ENCODE measurements around the gene MS4A3.
"Not testable (repeated sequence)": the region's sequence is repeated elsewhere in the genome, so short reads cannot be mapped to it uniquely, and the experiment has no call there.

The MS4A3 gene

GRCh38 chr11:60088364-60088763, 31.9 kb downstream of the MS4A3 start, which contains the start of gene MS4A2:
TSS of gene MS4A2 (plus strand) at chr11:60088664. CDS start at chr11:60088766, 102 bp downstream.
- no peak for DNase-seq (ENCODE audit: extremely low read depth in 1 of 2, low read depth in 1 of 2)

GRCh38 chr11:60095477-60096120, 39.1 kb downstream of the MS4A3 start:
- DNase-seq (ENCODE audit: extremely low read depth in 1 of 2, low read depth in 1 of 2), result no peak

DNA sequence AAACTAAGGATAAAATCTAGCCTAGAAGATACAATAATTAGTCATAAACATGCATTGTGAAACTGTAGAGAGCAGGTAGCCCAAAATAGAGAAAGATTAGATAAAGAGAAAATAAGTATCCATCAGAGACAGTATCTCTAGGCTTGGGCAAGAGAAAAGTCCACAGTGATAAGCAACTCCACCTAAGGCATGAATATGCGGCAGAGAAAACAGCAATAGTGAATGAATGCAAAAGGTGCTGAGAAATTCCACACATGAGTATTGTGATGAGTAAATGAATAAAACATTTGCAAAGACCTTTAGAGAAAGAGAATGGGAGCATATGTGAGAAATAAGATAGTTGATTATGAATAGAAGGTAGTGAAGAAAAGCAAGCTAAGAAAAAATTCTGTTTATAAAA, 40.7 kb downstream of the MS4A3 start:
- no peak for DNase-seq (ENCODE audit: extremely low read depth in 1 of 2, low read depth in 1 of 2)

- no peak for DNase-seq (ENCODE audit: extremely low read depth in 1 of 2, low read depth in 1 of 2)
Observed at GRCh38 chr11:60098508-60098907, 42.0 kb downstream of the MS4A3 start.

DNA sequence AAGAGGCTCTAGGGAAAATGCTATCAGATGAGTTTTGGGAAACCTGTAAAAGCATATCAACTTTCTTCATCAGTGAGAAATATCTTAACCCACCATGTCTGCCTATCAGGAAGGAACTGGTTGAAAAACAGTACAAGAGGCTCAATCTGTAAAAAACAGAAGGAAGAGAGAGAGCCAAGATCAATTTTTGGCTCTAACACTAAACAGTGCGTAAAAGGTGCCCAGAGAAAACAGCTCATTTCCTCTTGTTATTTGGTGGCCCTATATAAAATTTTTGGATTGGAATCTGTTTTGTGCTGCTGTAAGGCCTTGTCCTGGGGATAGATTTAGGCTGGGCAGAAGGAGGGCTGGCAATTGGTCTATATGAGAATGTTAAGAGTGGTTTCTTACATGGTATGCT, 44.1 kb downstream of the MS4A3 start:
- DNase-seq (ENCODE audit: extremely low read depth in 1 of 2, low read depth in 1 of 2), result no peak

- DNase-seq (ENCODE audit: extremely low read depth in 1 of 2, low read depth in 1 of 2), result not testable (repeated sequence)
Observed at GRCh38 chr11:60101368-60101767, 44.9 kb downstream of the MS4A3 start.

DNA sequence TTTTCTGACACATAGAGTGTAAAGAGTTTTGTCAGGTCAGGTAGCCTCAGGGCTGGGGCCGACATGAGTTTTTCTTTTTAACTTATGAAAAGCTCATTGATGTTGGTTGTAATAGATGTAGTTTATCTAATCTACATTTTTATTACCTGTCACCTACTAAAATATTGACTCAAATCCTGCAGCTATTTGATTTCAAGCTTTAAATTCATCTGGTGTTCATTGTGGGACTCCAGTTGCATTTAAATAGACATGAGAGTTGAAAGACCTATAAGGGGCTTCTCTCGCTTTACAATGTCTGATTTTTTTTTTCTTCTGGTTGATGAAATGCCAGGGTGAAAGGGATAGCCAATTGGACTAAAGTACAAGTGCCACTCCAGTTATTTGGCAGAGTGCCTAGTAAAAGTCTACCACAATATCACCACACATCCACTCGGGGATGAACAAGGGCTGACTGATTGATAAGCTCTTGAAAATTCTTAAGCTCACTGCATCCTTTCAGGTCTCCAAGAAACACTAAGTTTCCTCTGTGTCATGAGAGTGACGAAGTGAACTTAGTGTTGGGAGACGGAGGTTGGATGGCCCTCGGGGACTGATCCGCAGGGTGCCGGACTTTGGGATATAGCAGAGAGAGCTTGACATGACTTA, 48.1 kb downstream of the MS4A3 start:
- not testable (repeated sequence) for DNase-seq (ENCODE audit: extremely low read depth in 1 of 2, low read depth in 1 of 2)

DNA sequence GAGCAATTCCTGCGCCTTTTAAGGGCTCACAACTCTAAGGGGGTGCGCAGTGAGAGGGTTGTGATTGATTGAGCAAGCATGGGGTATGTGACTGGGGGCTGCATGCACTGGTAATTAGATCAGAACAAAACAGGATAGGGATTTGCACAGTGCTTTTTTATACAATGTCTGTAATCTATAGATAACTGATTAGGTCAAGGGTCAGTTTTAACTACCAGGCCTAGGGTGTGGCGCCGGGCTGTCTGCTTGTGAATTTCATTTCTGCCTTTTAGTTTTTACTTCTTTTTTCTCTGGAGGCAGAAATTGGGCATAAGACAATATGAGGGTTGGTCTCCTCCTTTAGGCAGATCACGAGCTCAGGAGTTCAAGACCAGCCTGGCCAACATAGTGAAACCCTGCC, 52.2 kb downstream of the MS4A3 start:
- DNase-seq (ENCODE audit: extremely low read depth in 1 of 2, low read depth in 1 of 2), result not testable (repeated sequence)

DNA sequence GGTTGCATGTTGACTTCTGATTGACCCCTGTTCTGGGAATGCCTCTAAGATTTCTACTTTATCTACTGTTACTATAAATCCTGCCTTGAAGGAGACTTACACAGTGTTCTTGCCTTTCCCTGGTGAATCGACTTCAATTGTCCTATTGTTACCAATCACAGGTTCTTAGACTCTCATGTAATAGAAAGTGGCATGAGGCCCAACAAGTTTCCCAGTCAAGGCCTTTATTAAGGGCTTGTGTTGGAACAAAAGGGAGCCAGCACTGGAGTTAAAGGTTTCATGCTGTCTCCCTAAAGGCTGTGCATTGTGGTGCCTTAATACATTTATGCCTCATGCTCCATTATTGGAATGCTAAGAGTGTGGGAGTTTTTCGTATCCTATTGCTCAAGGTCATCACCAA, 55.3 kb downstream of the MS4A3 start:
- DNase-seq (ENCODE audit: extremely low read depth in 1 of 2, low read depth in 1 of 2), result no peak

DNA sequence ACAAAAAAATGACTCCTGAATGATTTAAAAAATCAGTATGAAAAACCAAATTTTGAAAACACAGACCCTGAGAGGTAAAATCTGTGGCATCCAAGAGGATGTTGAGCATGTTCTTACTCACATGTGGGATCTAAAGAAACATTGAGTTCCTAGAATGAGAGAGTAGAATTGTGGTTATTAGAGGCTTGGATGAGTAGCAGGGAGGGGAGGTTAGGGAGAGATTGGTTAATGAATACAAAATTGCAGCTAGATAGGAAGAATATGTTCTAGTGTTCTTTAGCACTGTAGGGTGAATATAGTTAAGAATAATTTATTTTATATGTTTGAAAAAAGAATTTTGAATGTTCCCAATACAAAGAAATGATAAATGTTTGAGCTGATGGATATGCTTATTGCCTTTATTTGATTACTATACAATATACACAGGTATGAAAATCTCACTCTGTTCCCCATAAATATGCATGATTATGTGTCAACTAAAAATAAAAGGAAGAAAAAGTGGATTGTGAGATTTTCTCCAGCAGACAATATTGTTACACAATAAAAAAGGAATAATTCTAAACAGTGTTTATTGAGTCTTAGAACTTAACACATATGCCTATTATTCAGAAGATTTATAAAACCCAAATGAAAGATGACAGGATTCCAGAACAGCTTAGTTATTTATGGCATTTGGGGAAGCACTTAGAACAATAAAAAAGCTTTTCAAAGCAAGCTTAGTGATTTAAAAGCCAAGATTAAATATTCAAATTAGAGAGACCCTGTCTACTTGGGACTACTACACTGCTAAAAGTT, 60.7 kb downstream of the MS4A3 start:
- no peak for DNase-seq (ENCODE audit: extremely low read depth in 1 of 2, low read depth in 1 of 2)

GRCh38 chr11:60118338-60118737, 61.9 kb downstream of the MS4A3 start:
- DNase-seq (ENCODE audit: extremely low read depth in 1 of 2, low read depth in 1 of 2), result no peak

- DNase-seq (ENCODE audit: extremely low read depth in 1 of 2, low read depth in 1 of 2), result no peak
Observed at GRCh38 chr11:60119710-60120109, 63.2 kb downstream of the MS4A3 start.
